T-cell (primary cell): ENCODE results near the gene ACP3. TPM values are rescaled to one million over a fixed set of nuclear protein-coding genes. Genes with fewer than 3 reads are reported as not detected.

Experiments used
- ATAC-seq, 4 experiments: fragments of 200-7000 bp in 3 of 4; fragments of 150-1000 bp in 1 of 4; cut with Tn5 transposase; replicated peaks in 1 of 4; 1 replicate in 3 of 4; 2 replicates in 1 of 4; pipeline ENCODE4 v1.10.0; 2021; ENCODE audit warnings: moderate library complexity in 3 of 4, mild to moderate bottlenecking in 2 of 4, moderate number of reproducible peaks in 1 of 4
- CTCF ChIA-PET, 2 donors: fragments of 300-600 bp; sonication (Branson Sonifier 250); formaldehyde crosslinking; loops; one replicate each; lab custom pipeline; 2022; ENCODE audit warnings: antibody characterized with exemption in 2 of 2; lab: Charles Lee
- POLR2A ChIA-PET, 2 donors: fragments of 300-600 bp; sonication (Branson Sonifier 250); formaldehyde crosslinking; loops; one replicate each; lab custom pipeline; 2022; ENCODE audit warnings: antibody characterized with exemption in 2 of 2; lab: Charles Lee
- DNase-seq, 35 experiments: peaks; one replicate each; pipeline versions ENCODE4 v3.0.0 to v3.0.0-alpha.2; 2013 to 2023
- H3K27ac ChIP-seq: one replicate; pipeline ENCODE4 v1.5.1; 2013; ENCODE audit warnings: low read length
- H3K27me3 ChIP-seq, 2 experiments: replicated peaks in 1 of 2; 1 replicate in 1 of 2; 2 replicates in 1 of 2; pipeline versions ENCODE4 v1.6.1 to v1.7.0; 2013; ENCODE audit warnings: low read length in 1 of 2, mixed read lengths in 1 of 2; ENCODE audit not compliant: control insufficient read depth in 2 of 2, insufficient read depth in 2 of 2; ENCODE audit errors: extremely low read depth in 1 of 2
- H3K36me3 ChIP-seq, 2 donors: 1 replicate in 1 of 2; 2 replicates in 1 of 2; pipeline versions ENCODE4 v1.6.1 to v1.7.0; 2013; ENCODE audit warnings: low read length in 1 of 2; ENCODE audit not compliant: control insufficient read depth in 2 of 2, insufficient read depth in 1 of 2; ENCODE audit errors: extremely low read depth in 1 of 2
- H3K4me1 ChIP-seq, 2 experiments: 1 replicate in 1 of 2; 2 replicates in 1 of 2; pipeline versions ENCODE4 v1.6.1 to v1.7.0; 2013; ENCODE audit warnings: low read length in 2 of 2, mixed read lengths in 1 of 2; ENCODE audit not compliant: insufficient read depth in 2 of 2, control insufficient read depth in 1 of 2; ENCODE audit errors: extremely low read depth in 1 of 2
- H3K4me3 ChIP-seq, 2 donors: 1 replicate in 1 of 2; 2 replicates in 1 of 2; pipeline versions ENCODE4 v1.5.1 to v1.7.0; 2013; ENCODE audit warnings: mild to moderate bottlenecking in 2 of 2, low read length in 1 of 2, moderate library complexity in 1 of 2; ENCODE audit not compliant: control insufficient read depth in 1 of 2; ENCODE audit errors: extremely low read depth in 1 of 2
- H3K9me3 ChIP-seq: 2 replicates; pipeline ENCODE4 v1.7.0; 2013
- H3K27ac Mint-ChIP-seq, 2 donors: one replicate each; pipeline ENCODE4 v1.8.0; 2020 to 2021; ENCODE audit warnings: mild to moderate bottlenecking in 2 of 2, mixed read lengths in 2 of 2
- H3K27me3 Mint-ChIP-seq, 2 donors: one replicate each; pipeline ENCODE4 v1.8.0; 2021 to 2022; ENCODE audit warnings: mixed read lengths in 2 of 2
- H3K36me3 Mint-ChIP-seq: one replicate; pipeline ENCODE4 v1.8.0; 2021; ENCODE audit warnings: mixed read lengths
- H3K4me1 Mint-ChIP-seq, 3 donors: one replicate each; pipeline ENCODE4 v1.8.0; 2020 to 2022; ENCODE audit warnings: mixed read lengths in 3 of 3, mild to moderate bottlenecking in 1 of 3
- H3K4me3 Mint-ChIP-seq, 3 donors: one replicate each; pipeline ENCODE4 v1.8.0; 2020 to 2022; ENCODE audit warnings: mild to moderate bottlenecking in 3 of 3, mixed read lengths in 3 of 3, moderate library complexity in 3 of 3
- H3K9me3 Mint-ChIP-seq, 3 donors: one replicate each; pipeline ENCODE4 v1.8.0; 2020 to 2022; ENCODE audit warnings: mixed read lengths in 3 of 3
- WGBS: methylation state at CpG from one replicate; pipeline ENCODE4 v1.1.5; 2013; ENCODE audit warnings: missing lambda C conversion rate; ENCODE audit not compliant: insufficient coverage; 5-methylcytosine and 5-hydroxymethylcytosine counted together
- total RNA-seq, 35 experiments: library from RNA in 6 of 35; stranded (reverse) in 6 of 35; fragments of 120-200 nt in 1 of 35; gene quantifications; one replicate each; pipeline versions ENCODE4 v1.2.1 to v1.2.4 and lab custom pipeline; 2013 to 2026

ACP3 gene
- total RNA-seq, 5 donors from 2014 or later (not counting 1 experiment from before 2014, with no cell fraction given), result not detected

- Mint-ChIP-seq H3K4me1 (peaks cover 5 to 11% (median 6%) of the 10 kb centered on the region in 3 donors), H3K9me3 (no peaks in the 10 kb centered on the region), H3K4me3 (no peak overlapping the region), H3K36me3 (no peaks in the 10 kb centered on the region), H3K27me3 (peaks cover 5 to 12% of the 10 kb centered on the region in 2 donors), H3K27ac (no peak overlapping the region)
- H3K4me1 ChIP-seq, result no peaks in the 10 kb centered on the region
- no peak for DNase-seq
- ChIA-PET POLR2A (interaction anchor here in 1 of 2 donors (0.6 kb wide), 1 partner anchor 1309 kb away, joined by 3 read pairs; no protein-coding TSS in a partner anchor), CTCF (interaction anchor here (0.6 to 1.3 kb wide), 8 partner anchors 9 to 1310 kb away, joined by 3 to 7 read pairs (median 3); no protein-coding TSS in a partner anchor)
- no peaks in the 10 kb centered on the region for H3K36me3 ChIP-seq
- no peak overlapping the region for H3K4me3 ChIP-seq
- ATAC-seq, result no peak
- peaks cover 0 to 6% of the 10 kb centered on the region in 2 experiments for H3K27me3 ChIP-seq
- H3K27ac ChIP-seq, result no peak overlapping the region
- WGBS, result no CpG with 5 or more reads among the region's 2 CpGs
- no peaks in the 10 kb centered on the region for H3K9me3 ChIP-seq
Observed at GRCh38 chr3:132342610-132343009, 25.4 kb downstream of the ACP3 start.

GRCh38 chr3:132343018-132343612 is 25.9 kb downstream of the ACP3 start:
- Mint-ChIP-seq H3K27me3 (peaks cover 5 to 12% of the 10 kb centered on the region in 2 donors), H3K9me3 (no peaks in the 10 kb centered on the region), H3K4me3 (no peak overlapping the region), H3K4me1 (peaks cover 5 to 11% (median 6%) of the 10 kb centered on the region in 3 donors), H3K27ac (no peak overlapping the region), H3K36me3 (no peaks in the 10 kb centered on the region)
- no peaks in the 10 kb centered on the region for H3K9me3 ChIP-seq
- H3K27ac ChIP-seq, result no peak overlapping the region
- no peaks in the 10 kb centered on the region for H3K36me3 ChIP-seq
- no peaks in the 10 kb centered on the region for H3K4me1 ChIP-seq
- ChIA-PET POLR2A (interaction anchor here in 1 of 2 donors (0.6 kb wide), 1 partner anchor 1310 kb away, joined by 3 read pairs; no protein-coding TSS in a partner anchor), CTCF (interaction anchor here (0.6 to 1.3 kb wide), 8 partner anchors 9 to 1310 kb away, joined by 3 to 7 read pairs (median 3); no protein-coding TSS in a partner anchor)
- 7% methylated on average over 5 of the region's 6 CpGs for WGBS
- DNase-seq (peak in 10 of 35 experiments; percentile 1 to 56 (median 3)), ATAC-seq (no peak)
- H3K27me3 ChIP-seq, result peaks cover 0 to 6% of the 10 kb centered on the region in 2 experiments
- H3K4me3 ChIP-seq, result no peak overlapping the region

GRCh38 chr3:132344666-132345280 is 27.6 kb downstream of the ACP3 start:
- H3K27me3 ChIP-seq, result peaks cover 0 to 4% of the 10 kb centered on the region in 2 experiments
- no peak overlapping the region for H3K4me3 Mint-ChIP-seq
- H3K27ac Mint-ChIP-seq, result no peak overlapping the region
- H3K4me1 ChIP-seq, result no peaks in the 10 kb centered on the region
- H3K9me3 ChIP-seq, result no peaks in the 10 kb centered on the region
- H3K36me3 ChIP-seq, result no peaks in the 10 kb centered on the region
- H3K4me1 Mint-ChIP-seq, result peaks cover 5 to 11% (median 6%) of the 10 kb centered on the region in 3 donors
- no peak overlapping the region for H3K4me3 ChIP-seq
- DNase-seq (no peak), ATAC-seq (no peak)
- H3K36me3 Mint-ChIP-seq, result no peaks in the 10 kb centered on the region
- CTCF ChIA-PET, result interaction anchor here in 1 of 2 donors (0.6 to 0.8 kb wide), 3 partner anchors 54 to 1478 kb away, joined by 3 to 4 read pairs (median 3); no protein-coding TSS in a partner anchor
- no peaks in the 10 kb centered on the region for H3K9me3 Mint-ChIP-seq
- H3K27ac ChIP-seq, result no peak overlapping the region
- H3K27me3 Mint-ChIP-seq, result peaks cover 5 to 6% of the 10 kb centered on the region in 2 donors
- POLR2A ChIA-PET, result no interaction called here

DNA sequence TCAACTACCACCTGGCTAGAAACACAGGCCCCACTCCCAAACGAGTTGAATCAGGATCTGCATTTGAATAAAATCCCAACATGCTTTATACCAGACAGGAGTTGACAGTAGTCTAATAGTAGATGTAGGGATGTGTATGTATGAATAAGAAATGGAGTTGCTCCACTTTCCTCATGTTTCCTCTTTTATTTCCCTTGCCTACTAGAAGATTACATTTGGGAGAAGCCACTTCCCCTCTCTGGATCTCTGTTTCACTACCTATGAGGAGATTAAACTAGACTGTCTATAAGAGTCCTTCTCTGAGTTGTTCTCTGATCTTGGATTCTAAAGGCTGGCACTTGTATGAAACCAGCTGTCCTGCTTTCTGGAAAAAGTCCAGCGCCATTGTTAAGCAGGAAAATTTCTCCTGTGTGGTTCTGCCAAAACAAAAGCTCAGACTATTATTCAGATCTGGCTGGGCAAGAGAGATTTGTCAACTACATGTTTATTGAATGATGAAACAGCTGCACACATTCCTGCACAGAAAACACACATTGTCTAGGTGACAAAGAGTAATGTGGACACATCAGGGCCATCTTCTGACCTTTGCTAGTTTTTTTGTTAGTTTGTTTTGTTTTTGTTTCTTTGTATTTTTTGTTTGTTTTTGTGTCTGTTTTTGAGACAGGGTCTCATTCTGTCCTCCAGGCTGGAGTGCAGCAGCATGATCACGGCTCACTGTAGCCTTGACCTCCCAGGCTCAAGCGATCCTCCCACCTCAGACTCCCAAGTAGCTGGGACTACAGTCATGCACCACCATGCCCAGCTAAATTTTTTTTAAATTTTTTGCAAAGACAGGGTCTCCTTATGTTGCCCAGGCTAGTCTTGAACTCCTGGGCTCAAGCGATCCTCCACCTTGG is 29.9 kb downstream of the ACP3 start:
- no peaks in the 10 kb centered on the region for H3K4me1 ChIP-seq
- H3K9me3 ChIP-seq, result no peaks in the 10 kb centered on the region
- ChIA-PET POLR2A (no interaction called here), CTCF (interaction anchor here (0.6 to 1.2 kb wide), 3 partner anchors 10 to 80 kb away, joined by 3 to 4 read pairs (median 3); no protein-coding TSS in a partner anchor)
- H3K27ac Mint-ChIP-seq, result no peak overlapping the region
- H3K27me3 Mint-ChIP-seq, result peaks cover 4 to 5% of the 10 kb centered on the region in 2 donors
- no peak overlapping the region for H3K4me3 Mint-ChIP-seq
- H3K27me3 ChIP-seq, result peaks cover 0 to 3% of the 10 kb centered on the region in 2 experiments
- no peaks in the 10 kb centered on the region for H3K36me3 Mint-ChIP-seq
- no peak overlapping the region for H3K27ac ChIP-seq
- no CpG with 5 or more reads among the region's 5 CpGs for WGBS
- H3K36me3 ChIP-seq, result no peaks in the 10 kb centered on the region
- H3K9me3 Mint-ChIP-seq, result no peaks in the 10 kb centered on the region
- H3K4me1 Mint-ChIP-seq, result peaks cover 5 to 11% (median 6%) of the 10 kb centered on the region in 3 donors
- H3K4me3 ChIP-seq, result no peak overlapping the region
- DNase-seq (no peak), ATAC-seq (no peak)

DNA sequence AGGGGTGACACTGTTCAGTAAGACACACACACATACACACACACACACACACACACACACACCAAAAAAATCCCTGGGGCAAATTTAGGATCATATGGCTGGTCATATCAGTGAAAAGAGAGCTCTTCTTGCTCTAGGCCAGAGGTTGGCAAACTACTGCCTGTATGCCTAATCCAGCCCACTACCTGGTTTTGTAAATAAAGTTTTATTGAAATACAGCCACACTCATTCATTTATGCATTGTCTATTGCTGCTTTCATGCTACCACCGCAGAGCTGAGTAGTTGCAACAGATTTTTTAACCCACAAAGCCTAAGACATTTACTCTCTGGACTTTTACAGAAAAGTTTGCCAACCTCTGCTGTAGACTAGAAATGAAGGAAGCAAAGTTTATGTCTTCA is 30.6 kb downstream of the ACP3 start:
- Histone ChIP-seq H3K27ac (no peak overlapping the region), H3K9me3 (no peaks in the 10 kb centered on the region), H3K4me1 (no peaks in the 10 kb centered on the region), H3K4me3 (no peak overlapping the region), H3K36me3 (no peaks in the 10 kb centered on the region), H3K27me3 (peaks cover 0 to 3% of the 10 kb centered on the region in 2 experiments)
- Mint-ChIP-seq H3K4me1 (peaks cover 4 to 10% (median 5%) of the 10 kb centered on the region in 3 donors), H3K9me3 (no peaks in the 10 kb centered on the region), H3K36me3 (no peaks in the 10 kb centered on the region), H3K4me3 (no peak overlapping the region), H3K27me3 (peaks cover 2 to 8% of the 10 kb centered on the region in 2 donors), H3K27ac (no peak overlapping the region)
- no peak for ATAC-seq
- POLR2A ChIA-PET, result no interaction called here
- WGBS, result no CpG with 5 or more reads among the region's 1 CpG
- CTCF ChIA-PET, result interaction anchor here (0.6 to 1.2 kb wide), 5 partner anchors 9 to 252 kb away, joined by 3 to 4 read pairs (median 3); no protein-coding TSS in a partner anchor
- no peak for DNase-seq

- peaks cover 0 to 3% of the 10 kb centered on the region in 2 experiments for H3K27me3 ChIP-seq
- WGBS, result no CpG with 5 or more reads among the region's 1 CpG
Observed at GRCh38 chr3:132348531-132348930, 31.3 kb downstream of the ACP3 start.

More at GRCh38 chr3:132348531-132348930, 31.3 kb downstream of the ACP3 start:
- Histone ChIP-seq H3K9me3 (no peaks in the 10 kb centered on the region), H3K4me3 (no peak overlapping the region), H3K27ac (no peak overlapping the region), H3K36me3 (no peaks in the 10 kb centered on the region), H3K4me1 (no peaks in the 10 kb centered on the region)
- no peaks in the 10 kb centered on the region for H3K36me3 Mint-ChIP-seq
- no peak for DNase-seq
- no peak for ATAC-seq
- CTCF ChIA-PET, result interaction anchor here (0.7 to 1.5 kb wide), 3 partner anchors 20 to 293 kb away, joined by 3 read pairs; no protein-coding TSS in a partner anchor
- no peaks in the 10 kb centered on the region for H3K9me3 Mint-ChIP-seq
- H3K27me3 Mint-ChIP-seq, result peaks cover 0 to 5% of the 10 kb centered on the region in 2 donors
- POLR2A ChIA-PET, result no interaction called here
- peaks cover 0 to 2% (median 2%) of the 10 kb centered on the region in 3 donors for H3K4me1 Mint-ChIP-seq
- no peak overlapping the region for H3K4me3 Mint-ChIP-seq
- H3K27ac Mint-ChIP-seq, result no peak overlapping the region
